HG03520 (cell line): ENCODE results near the gene ZNF385A.
"Not testable (repeated sequence)": the region's sequence is repeated elsewhere in the genome, so short reads cannot be mapped to it uniquely, and the experiment has no call there.

Experiments used
- ATAC-seq: cut with Tn5 transposase; IDR thresholded peaks from one replicate; pipeline ENCODE4 v1.9.1; 2021; ENCODE audit warnings: mild to moderate bottlenecking, moderate library complexity; ENCODE audit not compliant: unreplicated experiment

Gene ZNF385A

GRCh38 chr12:54357506-54358190, 26.9 kb downstream of the ZNF385A start:
- no peak for ATAC-seq

- ATAC-seq = no peak
Measured at GRCh38 chr12:54356951-54357356, 27.6 kb downstream of the ZNF385A start.

GRCh38 chr12:54356228-54356627, 28.3 kb downstream of the ZNF385A start:
- ATAC-seq = no peak

- no peak for ATAC-seq
Measured at GRCh38 chr12:54355104-54355815, 29.3 kb downstream of the ZNF385A start.

- not testable (repeated sequence) for ATAC-seq
Measured at GRCh38 chr12:54354271-54354670, 30.3 kb downstream of the ZNF385A start.

GRCh38 chr12:54352891-54353874, 31.4 kb downstream of the ZNF385A start:
- ATAC-seq = no peak

- no peak for ATAC-seq
Measured at GRCh38 chr12:54352022-54352531, 32.5 kb downstream of the ZNF385A start.

GRCh38 chr12:54351341-54351740, 33.2 kb downstream of the ZNF385A start:
- no peak for ATAC-seq

GRCh38 chr12:54350743-54351142, 33.8 kb downstream of the ZNF385A start:
- no peak for ATAC-seq

- no peak for ATAC-seq
Measured at GRCh38 chr12:54349679-54350078, 34.9 kb downstream of the ZNF385A start.

GRCh38 chr12:54349036-54349435, 35.5 kb downstream of the ZNF385A start:
- ATAC-seq = no peak

GRCh38 chr12:54341378-54342300, 42.9 kb downstream of the ZNF385A start:
- no peak for ATAC-seq

GRCh38 chr12:54340846-54341245, 43.7 kb downstream of the ZNF385A start:
- ATAC-seq = no peak

GRCh38 chr12:54338698-54339296, 45.7 kb downstream of the ZNF385A start:
- no peak for ATAC-seq

GRCh38 chr12:54337854-54338650, 46.5 kb downstream of the ZNF385A start:
- ATAC-seq = no peak

- no peak for ATAC-seq
Measured at GRCh38 chr12:54337280-54337842, 47.2 kb downstream of the ZNF385A start.

GRCh38 chr12:54333420-54334034, 51.0 kb downstream of the ZNF385A start:
- no peak for ATAC-seq

GRCh38 chr12:54331461-54331860, 53.1 kb downstream of the ZNF385A start:
- no peak for ATAC-seq
